Activated CD4-positive, alpha-beta T cell treated with anti-CD3 and anti-CD28 coated beads for 48 hours (primary cell): Measurements from ENCODE around the gene NHLRC4.

Experiments
- DNase-seq: peaks from one replicate; pipeline ENCODE4 v3.0.0-alpha.2; 2020

The NHLRC4 gene

DNA sequence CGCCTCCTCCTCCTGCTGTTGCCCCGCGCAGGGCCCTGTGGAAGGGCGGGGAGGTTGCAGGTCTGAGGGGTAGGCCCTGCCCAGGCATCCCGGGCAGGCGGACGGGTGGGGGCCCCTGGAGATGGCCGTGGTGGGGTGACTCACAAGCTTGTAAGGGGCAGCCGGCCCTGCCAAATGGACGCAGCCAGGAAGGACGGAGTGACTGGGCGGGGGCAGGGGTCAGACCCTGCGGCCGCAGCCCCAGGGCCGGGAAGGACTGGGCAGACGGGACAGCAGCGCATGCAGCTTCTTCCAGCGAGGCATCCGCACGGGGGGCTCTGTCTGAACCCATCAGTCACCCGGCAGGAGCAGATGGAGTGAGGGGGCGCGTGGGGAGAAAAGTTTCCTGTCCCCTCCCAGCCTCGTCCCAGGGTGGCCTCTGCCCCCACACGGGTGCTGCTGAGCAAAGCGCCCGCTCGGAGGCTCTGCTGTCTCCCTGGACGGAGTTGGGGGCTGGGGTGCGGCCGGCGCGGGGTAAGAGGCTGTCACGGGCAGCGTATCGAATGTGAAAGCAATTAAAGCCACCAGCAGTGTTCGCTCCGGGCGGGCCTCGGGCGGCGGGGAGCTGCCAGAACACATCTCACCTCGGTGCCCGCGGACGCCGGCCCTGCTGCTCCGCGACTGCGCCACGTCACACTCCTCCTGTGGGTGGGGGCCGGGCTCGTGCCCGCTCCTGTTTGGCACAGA lies 12.0 kb upstream of the NHLRC4 start:
- DNase-seq: no peak

DNA sequence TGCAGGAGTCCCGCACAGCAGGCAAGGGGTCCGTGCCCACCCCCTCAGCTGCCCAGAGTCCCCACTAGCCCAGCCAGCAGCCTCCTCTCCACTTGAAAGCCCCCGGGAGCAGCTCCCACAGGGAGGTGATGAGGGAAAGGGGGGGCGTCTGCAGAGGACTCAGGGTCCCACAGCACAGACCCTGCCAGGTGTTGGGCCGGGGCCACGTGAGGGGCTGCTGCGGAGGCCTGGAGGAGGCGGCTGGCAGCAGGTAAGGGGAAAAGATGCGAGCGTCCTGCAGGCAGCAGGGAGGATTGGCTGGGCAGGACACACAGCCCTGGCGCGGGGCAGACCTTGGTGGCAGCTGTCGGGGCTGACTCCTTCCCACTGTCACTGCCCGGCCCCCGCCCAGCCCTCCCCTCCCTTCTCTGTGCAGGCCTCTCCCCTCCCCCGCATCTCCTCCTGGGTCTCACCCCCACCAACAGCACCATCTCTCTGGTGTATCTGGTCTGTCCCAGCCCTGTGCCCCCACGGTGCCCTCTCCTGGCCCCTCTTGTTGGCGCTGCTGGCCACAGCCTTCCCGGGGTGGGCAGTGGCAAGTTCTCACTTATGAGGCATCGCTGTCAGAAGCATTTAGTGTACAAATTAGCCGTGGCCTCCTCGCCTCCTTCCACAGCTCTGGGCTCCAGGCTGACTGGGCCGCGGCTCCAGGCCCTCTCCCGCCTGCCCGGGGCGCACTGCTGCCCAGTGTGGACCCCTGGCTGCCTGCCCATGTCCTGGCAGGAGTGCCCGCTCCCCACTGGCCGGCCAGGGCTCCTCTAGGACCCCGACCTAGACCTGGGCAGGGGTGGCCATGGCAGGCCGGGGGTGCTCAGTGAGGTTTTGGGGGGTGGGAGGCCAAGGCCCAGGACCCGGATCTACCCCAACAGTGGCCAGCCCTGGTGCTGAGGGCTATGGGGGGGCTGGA lies 11.0 kb upstream of the NHLRC4 start:
- no peak for DNase-seq

DNA sequence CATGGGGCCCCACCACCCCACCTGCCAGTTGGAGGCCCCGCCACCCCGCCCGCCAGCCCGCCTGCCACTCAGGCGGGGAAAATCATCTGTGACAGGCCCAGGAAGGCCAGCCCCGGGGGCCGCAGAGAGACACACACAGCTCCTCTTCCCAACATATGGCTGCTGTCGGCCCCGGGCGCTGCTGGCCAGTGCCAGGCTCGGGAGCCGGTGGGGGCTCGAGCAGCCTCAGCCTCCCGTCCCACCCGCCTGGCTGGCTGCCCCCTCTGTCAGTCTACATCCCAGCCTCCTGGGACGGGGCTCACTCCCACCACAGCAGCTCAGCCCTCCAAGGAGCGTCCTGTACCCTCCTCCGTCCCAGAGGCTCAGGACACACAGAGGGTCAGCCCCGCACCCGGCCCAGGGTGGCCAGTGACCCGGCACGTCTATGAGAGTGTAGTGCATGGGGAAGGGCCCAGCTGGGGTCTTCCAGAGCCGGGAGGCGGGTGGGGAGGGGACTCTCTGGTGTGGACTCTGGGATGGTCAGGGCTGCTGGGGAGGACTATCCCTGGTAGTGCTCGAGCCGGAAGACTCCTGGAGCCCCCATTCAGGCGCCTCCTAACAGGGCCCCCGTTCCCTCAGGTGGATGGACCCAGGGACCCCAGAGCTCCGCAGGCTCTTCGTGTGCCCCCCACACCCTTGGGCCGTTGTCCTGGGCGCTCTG lies 10.2 kb upstream of the NHLRC4 start:
- DNase-seq: no peak

DNA sequence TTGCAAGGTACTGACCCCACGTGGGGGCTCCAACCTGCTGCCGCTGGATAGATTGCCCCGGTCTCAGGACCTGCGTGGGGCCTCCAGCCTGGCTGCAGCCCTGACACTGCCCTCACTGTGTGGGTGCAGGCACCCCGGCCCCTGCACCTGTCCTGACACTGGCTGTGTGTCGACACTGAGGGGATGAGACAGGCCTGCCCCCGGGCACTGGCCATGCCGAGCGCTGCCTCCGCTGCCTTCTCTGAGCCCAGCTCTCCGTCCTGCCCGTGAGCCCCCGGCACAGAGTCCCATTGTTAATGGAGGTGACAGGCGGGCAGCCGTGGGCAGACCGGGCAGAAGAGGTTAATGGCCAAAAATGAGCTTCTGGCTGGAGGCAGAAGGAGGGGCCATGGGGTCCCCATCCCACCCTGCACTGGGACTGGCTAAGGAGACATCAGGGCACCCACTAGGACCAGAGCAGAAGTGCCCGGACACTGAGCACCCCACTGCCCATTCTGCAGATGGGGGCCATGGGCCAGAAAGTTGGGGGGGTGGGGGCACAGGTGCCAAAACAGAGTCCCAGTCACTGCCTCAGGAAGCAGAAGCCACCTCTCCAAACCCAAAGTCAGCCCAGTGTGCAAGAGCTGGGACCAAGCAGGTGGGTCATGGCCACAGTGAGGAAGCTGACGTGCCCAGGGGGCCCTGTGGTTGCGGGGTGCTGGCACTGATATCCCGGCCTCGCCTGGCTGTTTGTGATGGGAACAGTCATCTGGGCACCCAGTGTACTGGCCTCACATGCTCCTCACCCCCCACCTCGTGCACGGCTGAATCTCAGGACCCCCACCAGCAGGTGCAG lies 9.1 kb upstream of the NHLRC4 start:
- no peak for DNase-seq

DNA sequence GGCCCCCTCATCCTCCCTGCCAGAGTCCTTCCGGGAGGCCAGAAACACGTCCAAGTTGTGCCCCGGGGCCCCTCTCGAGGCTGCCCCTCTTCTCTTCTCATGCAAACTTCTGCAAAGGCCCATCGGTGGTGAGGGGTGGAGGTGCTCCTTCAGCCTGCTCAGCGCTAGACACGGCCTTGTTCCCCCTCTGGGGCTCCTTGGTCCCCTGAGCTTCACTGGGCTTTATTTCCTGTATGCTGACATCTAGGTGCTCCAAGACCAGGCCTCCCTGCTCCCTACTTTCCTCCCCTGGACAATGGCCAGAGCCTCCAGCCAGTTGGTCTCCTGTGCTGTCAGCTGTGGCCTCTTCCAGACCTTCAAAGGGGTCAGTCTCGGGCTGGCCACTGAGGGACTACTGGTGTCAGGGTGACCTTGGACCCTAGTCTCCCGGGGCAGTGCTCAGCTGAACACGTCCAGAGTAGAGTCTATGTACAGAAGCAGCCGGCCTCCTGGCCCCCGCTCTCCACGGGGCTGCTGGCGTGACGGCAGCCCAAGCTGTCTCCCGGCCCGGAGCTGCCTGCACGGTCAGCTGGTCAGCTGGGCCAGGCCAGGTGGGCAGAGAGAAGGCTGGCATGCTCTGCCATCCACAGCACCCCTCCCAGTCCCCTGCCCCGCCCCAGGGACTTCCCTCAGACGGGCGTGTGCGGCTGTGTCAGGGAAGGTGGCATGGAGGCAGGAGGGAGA lies 8.3 kb upstream of the NHLRC4 start:
- no peak for DNase-seq

DNA sequence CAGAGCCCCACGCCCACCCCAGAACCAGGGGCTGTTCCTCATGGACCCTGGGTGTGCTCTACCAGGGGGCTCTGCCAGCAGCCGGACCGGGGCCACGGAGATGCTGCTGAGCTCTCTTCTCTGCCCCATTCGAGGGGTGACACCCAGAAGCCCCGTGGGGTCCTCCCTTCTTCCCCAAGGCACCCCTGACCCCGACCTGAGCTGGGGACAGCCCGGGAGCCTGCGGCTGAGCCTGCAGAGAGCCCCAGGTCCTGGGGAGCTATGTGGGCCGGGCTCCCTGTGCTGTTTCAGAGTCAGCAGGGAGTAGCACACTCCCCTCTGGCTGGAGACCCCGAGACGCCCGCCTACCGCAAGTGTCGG lies 7.8 kb upstream of the NHLRC4 start:
- no peak for DNase-seq

DNA sequence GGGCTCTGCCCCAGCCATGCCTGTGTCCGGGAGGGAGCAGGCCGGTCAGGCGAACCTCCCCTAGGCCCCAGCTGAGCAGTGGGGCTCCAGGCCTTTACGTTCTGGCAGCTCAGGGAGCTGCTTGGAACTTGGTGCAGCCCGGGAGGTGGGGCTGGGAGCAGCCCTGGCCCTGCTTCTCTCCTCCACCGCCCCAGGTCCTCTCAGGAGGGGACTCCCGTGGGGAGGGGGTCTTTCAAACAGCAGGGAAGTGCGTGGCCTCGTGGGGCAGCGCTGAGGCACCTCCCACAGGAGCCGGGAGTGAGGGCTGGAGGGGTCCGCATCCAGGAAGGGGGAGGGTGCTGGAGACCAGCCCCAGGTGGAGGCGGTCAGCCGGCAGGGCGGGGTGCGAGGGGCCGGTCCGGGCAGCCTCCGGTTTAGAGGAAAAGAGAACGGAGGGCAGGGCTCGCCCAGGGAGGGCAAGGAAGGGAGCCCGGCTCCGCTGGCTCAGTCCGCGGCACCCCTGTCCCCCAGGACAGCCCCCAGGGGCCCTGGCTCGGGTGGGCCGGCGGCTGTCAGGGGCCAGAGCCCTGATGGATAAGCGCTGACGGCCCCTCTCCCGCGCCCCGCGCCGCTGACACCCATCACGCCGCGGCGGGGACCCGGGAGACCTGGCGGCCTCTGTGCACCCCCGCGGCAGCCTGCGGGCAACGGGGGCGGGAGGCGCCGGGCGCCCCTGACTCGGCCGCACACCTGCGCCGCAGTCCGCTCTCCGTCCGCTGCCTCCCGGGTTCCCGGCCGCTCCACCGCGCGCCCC lies 7.2 kb upstream of the NHLRC4 start:
- DNase-seq: no peak

DNA sequence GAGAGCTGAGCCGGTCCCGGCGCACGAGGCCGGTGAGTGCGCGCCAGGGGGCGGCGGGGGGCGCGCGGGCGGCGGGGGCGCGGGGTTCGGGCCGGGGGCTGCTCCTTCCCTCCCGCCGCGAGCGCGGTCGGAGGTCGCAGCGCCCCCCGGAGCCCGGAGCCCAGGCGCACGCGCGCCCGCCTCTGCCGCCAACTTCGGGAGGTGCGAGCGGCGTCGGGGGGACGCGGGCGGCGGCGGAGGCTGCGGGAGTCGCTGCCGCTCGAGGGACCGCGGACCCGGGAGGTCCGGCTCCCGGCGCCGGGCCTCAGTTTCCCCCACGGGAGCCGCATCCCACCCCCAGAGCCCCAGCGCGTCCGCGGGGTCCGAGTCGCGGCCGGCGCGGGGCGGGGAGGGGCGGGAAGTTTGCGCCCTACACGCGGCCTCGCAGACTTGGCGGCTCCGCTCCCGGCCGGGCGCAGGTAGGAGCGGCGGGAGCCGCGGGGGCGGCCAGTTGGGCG lies 6.6 kb upstream of the NHLRC4 start, which contains the start of gene PRR35:
PRR35 (plus strand) TSS at position 191 of the 497 bp plus-strand sequence. CDS start 2,901 bp downstream, outside the sequence.
- DNase-seq: no peak

DNA sequence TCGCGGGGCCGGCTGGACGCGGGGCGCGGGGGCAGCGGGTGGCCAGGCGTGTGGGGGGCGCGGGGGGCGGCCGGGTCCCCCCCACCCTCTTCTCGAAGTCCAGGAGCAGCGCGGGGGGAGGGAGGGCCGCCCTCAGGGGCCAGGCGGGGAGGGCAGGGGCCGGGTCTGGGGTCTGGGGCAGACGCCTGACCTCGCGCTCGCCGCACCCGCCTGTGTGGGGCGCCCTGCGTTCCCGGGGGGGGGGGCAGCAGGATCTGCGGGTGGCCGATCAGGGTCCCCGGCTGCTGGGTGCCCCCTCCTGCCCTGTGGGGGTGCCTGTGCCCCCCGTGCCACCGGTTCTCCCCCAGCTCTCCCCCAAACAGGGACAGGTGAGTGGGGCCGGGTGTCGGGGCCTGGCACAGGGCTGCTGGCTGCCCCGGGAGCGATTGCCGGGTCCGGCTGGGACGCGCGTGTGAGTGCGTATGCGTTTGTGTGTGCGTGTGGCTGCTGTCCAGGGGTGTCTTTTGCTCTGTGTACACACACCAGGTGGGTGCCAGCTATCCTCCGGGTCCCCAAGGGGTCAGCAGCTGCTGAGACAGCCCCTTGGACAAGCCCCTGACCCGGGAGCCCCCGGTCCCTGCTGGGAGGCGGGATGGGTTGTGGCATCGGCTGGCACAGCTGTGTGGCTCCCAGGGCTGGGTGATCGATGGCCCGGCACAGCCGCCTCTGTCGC lies 5.9 kb upstream of the NHLRC4 start:
- DNase-seq: no peak

DNA sequence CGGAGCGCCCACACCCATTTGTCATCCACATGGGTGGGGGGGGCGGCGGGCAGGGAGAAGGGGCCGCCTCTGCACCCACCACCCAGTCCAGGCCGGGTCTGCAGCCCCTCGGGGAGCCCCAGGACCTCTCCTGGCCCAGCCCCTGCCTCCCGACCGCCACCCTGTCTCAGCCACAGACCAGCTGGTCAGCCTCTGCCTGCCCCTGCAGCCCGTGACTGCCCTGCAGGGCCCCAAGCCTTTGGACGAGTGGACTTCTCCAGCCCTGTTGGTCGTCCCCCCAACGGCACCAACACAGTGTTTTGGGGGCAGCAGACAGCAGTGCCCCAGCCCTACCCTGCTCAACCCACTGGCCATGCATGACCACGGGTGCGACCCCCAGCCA lies 5.4 kb upstream of the NHLRC4 start:
- DNase-seq: no peak

DNA sequence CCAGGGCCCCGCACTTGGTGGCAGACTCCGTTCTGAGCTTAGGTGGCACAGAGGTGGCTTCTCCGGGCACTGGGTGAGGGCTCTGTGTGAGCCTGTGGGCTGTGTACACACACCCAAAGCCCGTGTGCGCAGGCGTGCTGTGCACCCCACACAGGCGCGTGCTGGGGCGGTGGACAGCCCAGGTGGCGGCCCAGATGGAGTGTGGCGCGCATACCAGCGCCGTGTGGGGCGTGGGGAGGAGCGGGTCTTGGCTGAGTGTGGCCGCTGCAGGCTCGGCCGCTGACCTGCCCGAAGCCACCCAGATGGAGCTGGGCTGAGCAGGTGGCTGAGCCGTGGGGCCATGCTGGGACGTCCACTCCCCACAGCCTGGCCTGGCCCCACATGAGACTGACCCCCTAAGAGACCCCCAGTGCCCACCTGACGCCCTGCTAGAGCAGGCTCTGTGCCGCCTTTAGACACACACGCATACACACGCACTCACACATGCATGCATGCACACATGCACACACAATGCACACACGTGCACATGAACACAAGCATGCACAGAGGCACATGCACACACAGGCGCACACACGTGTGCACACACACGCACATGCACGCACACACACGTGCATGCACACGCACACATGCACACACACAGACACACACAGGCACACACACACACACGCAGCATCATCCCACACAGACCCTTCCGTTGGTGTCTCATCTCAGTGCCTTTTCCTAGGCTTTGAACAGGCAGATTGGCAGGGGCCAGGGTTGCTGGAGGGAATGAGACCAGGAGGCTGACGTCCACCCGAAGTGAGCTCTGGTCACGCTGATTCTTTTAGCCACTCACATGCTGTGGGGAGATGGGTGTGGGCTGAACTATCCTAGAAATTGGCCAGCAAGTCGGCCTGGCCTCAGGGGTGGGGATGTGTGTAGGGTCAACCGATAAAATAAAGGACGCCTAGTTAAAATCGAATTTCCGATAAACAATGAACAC lies 4.6 kb upstream of the NHLRC4 start:
- DNase-seq: no peak

DNA sequence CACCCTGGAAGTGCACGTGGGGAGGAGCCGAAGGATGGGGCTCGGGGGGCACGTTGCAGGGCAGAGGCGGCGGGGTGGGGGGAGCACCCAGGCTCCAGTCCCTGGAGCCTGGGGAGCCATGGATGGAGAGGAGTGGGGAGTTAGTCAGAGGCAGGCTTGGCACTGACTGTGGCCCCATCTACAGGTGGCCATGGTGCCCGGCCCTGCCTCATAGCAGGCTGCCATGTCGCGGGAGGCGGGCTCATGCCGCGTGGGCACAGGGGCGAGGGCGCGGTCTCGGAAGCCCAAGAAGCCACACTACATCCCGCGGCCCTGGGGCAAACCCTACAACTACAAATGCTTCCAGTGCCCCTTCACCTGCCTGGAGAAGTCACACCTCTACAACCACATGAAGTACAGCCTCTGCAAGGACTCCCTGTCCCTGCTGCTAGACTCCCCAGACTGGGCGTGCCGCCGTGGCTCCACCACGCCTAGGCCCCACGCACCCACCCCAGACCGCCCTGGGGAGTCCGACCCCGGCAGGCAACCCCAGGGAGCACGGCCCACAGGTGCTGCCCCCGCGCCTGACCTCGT lies 3.6 kb upstream of the NHLRC4 start:
- no peak for DNase-seq

DNA sequence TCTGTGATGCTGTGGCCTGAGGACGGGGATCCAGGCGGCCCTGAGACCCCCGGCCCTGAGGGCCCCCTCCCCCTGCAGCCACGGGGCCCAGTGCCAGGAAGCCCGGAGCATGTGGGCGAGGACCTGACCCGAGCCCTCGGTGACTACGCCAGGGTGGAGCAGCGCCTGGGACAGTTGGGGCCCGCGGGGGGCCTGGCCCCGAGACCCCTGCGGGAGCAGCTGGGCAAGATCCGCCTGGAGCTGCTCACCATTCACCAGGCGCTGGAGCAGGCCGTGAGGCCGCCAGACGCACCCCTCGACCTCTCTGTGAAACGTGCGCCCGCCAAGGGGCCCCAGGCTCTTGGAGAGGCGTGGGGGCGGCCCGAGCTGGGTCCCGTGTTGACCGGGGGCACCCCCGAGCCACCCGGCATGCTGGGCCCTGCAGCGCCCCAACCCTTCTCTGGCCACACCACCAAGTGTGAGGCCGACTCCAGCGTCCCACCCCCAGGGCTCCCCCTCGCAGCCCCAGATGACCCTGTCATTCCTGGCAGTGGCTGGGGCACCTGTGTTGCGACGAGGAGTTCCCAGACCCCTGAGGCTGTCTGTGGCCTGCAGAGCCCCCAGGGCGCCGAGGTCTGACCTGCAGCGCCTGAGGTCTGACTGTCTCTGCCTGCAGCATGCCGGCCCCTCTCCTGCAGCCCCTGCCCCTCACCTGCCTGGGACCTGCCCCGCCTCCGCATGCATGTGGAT lies 2.0 kb upstream of the NHLRC4 start:
- no peak for DNase-seq

DNA sequence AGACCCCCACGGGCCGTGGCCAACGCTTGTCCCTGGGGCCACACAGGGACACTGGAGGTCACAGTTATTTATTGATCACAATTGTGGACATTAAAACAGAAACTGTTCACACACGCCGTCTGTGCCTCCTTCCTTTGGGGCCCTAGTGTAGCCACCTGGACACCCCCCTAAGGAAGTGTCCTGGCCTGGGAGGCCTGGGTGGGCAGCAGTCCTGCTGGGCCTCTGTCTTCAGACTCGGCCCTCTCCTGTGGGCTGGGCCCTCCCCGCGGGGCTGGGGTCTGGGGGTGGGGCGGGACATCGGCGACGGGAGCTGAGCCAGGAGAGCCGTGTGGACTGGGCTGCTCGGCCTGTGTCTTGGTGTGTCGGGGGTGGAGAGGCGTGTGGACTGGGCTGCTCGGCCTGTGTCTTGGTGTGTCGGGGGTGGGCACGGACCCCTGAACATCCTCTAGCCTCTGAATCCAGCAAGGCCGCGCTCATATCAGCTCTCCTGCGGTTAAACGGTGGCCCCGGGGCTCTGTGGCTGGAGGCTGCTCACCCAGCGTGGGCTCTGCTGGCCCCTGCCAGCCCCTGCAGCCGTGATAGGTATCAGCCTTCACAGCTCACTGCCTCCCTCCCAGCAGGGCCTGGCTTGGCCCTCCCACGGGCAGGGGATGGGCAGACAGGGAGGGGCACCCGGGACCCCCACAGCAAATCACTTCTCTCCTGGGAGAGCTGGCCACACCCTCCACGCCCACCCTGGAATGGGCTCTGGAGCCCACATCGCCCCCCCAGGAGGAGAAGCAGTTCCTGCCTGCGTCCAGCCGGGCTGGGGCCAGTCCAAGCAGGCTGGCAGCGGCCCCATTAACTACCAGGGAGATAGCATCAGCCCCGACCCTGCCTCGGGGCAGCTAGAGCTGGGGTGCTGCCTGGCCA lies 1.1 kb upstream of the NHLRC4 start:
- DNase-seq: no peak

DNA sequence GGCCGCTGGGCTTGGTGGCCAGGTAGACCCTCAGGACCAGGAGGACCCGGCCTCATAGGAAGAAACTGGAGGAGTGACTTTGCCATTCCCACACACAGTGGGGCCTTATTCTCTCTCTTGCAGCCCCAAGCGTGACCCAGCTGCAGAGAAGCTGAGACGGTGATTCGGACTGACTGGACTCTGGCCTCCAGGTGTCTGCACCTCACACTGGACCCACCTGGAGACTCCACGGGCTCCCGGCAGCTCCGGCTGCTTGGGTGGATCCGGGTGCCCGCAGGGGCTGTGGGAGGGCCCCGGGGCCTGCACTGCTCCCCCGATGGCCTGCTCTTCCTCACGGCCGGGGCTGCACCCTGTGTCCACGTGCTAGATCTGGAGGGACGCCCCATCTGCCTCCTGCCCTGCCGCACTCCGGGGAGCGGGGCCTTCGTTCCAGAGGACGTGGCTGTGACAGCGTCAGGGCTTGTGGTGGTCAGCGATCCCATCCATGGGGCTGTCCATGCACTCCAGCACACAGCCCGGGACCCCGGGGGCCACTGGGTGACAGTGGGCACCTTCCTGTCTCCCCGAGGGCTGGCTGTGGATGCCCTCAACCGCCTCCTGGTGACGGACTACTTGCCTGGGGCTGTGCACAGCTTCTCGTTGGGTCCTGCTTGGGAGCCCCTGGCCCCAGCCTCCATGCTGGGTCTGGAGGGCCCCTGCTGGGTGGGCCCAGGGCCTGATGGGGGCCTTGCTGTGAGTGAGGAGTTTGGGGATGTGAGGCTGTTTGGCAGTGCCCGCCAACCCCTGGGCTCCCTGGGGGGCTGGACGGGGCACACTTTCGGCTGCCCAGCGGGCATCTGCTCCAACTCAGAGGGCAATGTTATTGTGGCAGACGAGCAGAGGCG lies 810 bp downstream of the NHLRC4 start:
- no peak for DNase-seq
